Tibial nerve (tissue), 4 donors: ENCODE results near the gene AKIP1. TPM values are rescaled to one million over a fixed set of nuclear protein-coding genes. Genes with fewer than 3 reads are reported as not detected.

Source experiments
- DNase-seq, 2 donors: peaks; one replicate each; pipeline ENCODE4 v3.0.0-alpha.2; 2019; ENCODE audit warnings: low spot score in 2 of 2
- H3K27ac ChIP-seq, 4 donors: fragments of 200-600 bp; sonication (generic) in 3 of 4; one replicate each; pipeline ENCODE4 v1.5.1; 2017 to 2019; ENCODE audit warnings: mild to moderate bottlenecking in 1 of 4
- H3K27me3 ChIP-seq, 2 donors: fragments of 200-600 bp; sonication (generic) in 1 of 2; one replicate each; pipeline versions ENCODE4 v1.5.1 to v1.6.0; 2017 to 2019
- H3K36me3 ChIP-seq, 3 donors: fragments of 200-600 bp; sonication (generic); one replicate each; pipeline ENCODE4 v1.5.1; 2018 to 2019
- H3K4me1 ChIP-seq, 4 donors: fragments of 200-600 bp; sonication (generic) in 3 of 4; one replicate each; pipeline ENCODE4 v1.5.1; 2017 to 2019
- H3K4me3 ChIP-seq, 4 donors: fragments of 200-600 bp; sonication (generic) in 3 of 4; one replicate each; pipeline ENCODE4 v1.5.1; 2017 to 2019; ENCODE audit warnings: mild to moderate bottlenecking in 1 of 4, moderate library complexity in 1 of 4
- H3K9me3 ChIP-seq, 4 donors: fragments of 200-600 bp; sonication (generic) in 3 of 4; one replicate each; pipeline ENCODE4 v1.5.1; 2017 to 2019
- CTCF ChIP-seq, 5 experiments: fragments of 200-600 bp in 3 of 5; fragments of 450-650 bp in 2 of 5; sonication (generic) in 3 of 5; IDR thresholded peaks; one replicate each; pipeline ENCODE4 v1.5.1; 2016 to 2019; ENCODE audit warnings: antibody characterized with exemption in 5 of 5, mild to moderate bottlenecking in 3 of 5, moderate library complexity in 2 of 5
- EP300 ChIP-seq, 2 donors: sonication (generic); formaldehyde crosslinking; IDR thresholded peaks; one replicate each; pipeline ENCODE4 v1.6.1; 2017; ENCODE audit warnings: antibody characterized with exemption in 2 of 2, mild to moderate bottlenecking in 1 of 2
- POLR2A ChIP-seq, 2 donors: fragments of 450-650 bp; IDR thresholded peaks; one replicate each; pipeline ENCODE4 v1.6.1; 2017; ENCODE audit warnings: antibody characterized with exemption in 2 of 2, mild to moderate bottlenecking in 2 of 2, moderate library complexity in 2 of 2
- WGBS, 2 donors: methylation state at CpG; one replicate each; pipeline ENCODE4 v1.1.5; 2018; 5-methylcytosine and 5-hydroxymethylcytosine counted together
- total RNA-seq, 4 donors: library from RNA; depleted of rRNA; stranded (reverse); fragments of >200 nt; gene quantifications; one replicate each; pipeline ENCODE4 v1.1.0, GENCODE V29; 2016

The AKIP1 gene
- total RNA-seq, 4 donors from 2014 or later, result 17.7 to 31.4 (median 22.5) TPM

GRCh38 chr11:8941341-8942103, 30.5 kb downstream of the AKIP1 start:
- H3K4me3 ChIP-seq, result no peak overlapping the region
- WGBS, 2 donors, result 40 to 54% methylated on average over 8 of the region's 8 CpGs
- no peaks in the 10 kb centered on the region for H3K4me1 ChIP-seq
- no peak for DNase-seq
- TF ChIP-seq POLR2A (IDR thresholded peaks at IDR 0.05) (no peak), CTCF (IDR thresholded peaks at IDR 0.05) (no peak), EP300 (IDR thresholded peaks at IDR 0.05) (no peak)
- no peak overlapping the region for H3K27ac ChIP-seq
- H3K36me3 ChIP-seq, result peaks cover 0 to 1% (median 0%) of the 10 kb centered on the region in 3 donors
- H3K9me3 ChIP-seq, result no peaks in the 10 kb centered on the region
- H3K27me3 ChIP-seq, result no peaks in the 10 kb centered on the region

GRCh38 chr11:8942518-8943066, 31.6 kb downstream of the AKIP1 start, which contains the start of gene ASCL3:
TSS of gene ASCL3 (minus strand) at chr11:8943016. CDS start at chr11:8938161, 4,855 bp downstream.
- no peaks in the 10 kb centered on the region for H3K4me1 ChIP-seq
- no peak for TF ChIP-seq POLR2A (IDR thresholded peaks at IDR 0.05)
- TF ChIP-seq EP300 (IDR thresholded peaks at IDR 0.05), result no peak
- no peak for TF ChIP-seq CTCF (IDR thresholded peaks at IDR 0.05)
- peaks cover 0 to 12% (median 0%) of the 10 kb centered on the region in 3 donors for H3K36me3 ChIP-seq
- H3K27me3 ChIP-seq, result no peaks in the 10 kb centered on the region
- no peak within 1 kb of the TSS for H3K4me3 ChIP-seq
- no peak within 1 kb of the TSS for H3K27ac ChIP-seq
- WGBS, 2 donors, result 71 to 81% methylated on average over 5 of the region's 5 CpGs
- no peak for DNase-seq
- H3K9me3 ChIP-seq, result no peaks in the 10 kb centered on the region

GRCh38 chr11:8947230-8947943, 36.4 kb downstream of the AKIP1 start:
- 84 to 90% methylated on average over 4 of the region's 4 CpGs for WGBS, 2 donors
- TF ChIP-seq EP300 (IDR thresholded peaks at IDR 0.05) (no peak), CTCF (IDR thresholded peaks at IDR 0.05) (no peak), POLR2A (IDR thresholded peaks at IDR 0.05) (no peak)
- H3K4me3 ChIP-seq, result no peak overlapping the region
- no peaks in the 10 kb centered on the region for H3K9me3 ChIP-seq
- no peaks in the 10 kb centered on the region for H3K27me3 ChIP-seq
- H3K36me3 ChIP-seq, result peaks cover 0 to 49% (median 2%) of the 10 kb centered on the region in 3 donors
- H3K4me1 ChIP-seq, result no peaks in the 10 kb centered on the region
- no peak for DNase-seq
- H3K27ac ChIP-seq, result no peak overlapping the region

- no peak overlapping the region for H3K27ac ChIP-seq
- H3K36me3 ChIP-seq, result peaks cover 0 to 64% (median 7%) of the 10 kb centered on the region in 3 donors
- no peak for DNase-seq
- no peaks in the 10 kb centered on the region for H3K4me1 ChIP-seq
- TF ChIP-seq CTCF (IDR thresholded peaks at IDR 0.05) (no peak), EP300 (IDR thresholded peaks at IDR 0.05) (no peak), POLR2A (IDR thresholded peaks at IDR 0.05) (no peak)
- H3K4me3 ChIP-seq, result no peak overlapping the region
- no peaks in the 10 kb centered on the region for H3K27me3 ChIP-seq
- 80 to 84% methylated on average over 3 of the region's 3 CpGs for WGBS, 2 donors
- no peaks in the 10 kb centered on the region for H3K9me3 ChIP-seq
Observed at GRCh38 chr11:8948886-8949285, 37.9 kb downstream of the AKIP1 start.

GRCh38 chr11:8956860-8957259, 45.9 kb downstream of the AKIP1 start:
- no peak for DNase-seq
- no peaks in the 10 kb centered on the region for H3K27me3 ChIP-seq
- 80 to 94% methylated on average over 4 of the region's 4 CpGs for WGBS, 2 donors
- peaks cover 0 to 30% (median 8%) of the 10 kb centered on the region in 4 donors for H3K4me1 ChIP-seq
- no peak overlapping the region for H3K4me3 ChIP-seq
- H3K36me3 ChIP-seq, result peaks cover 0 to 50% (median 7%) of the 10 kb centered on the region in 3 donors
- no peak overlapping the region for H3K27ac ChIP-seq
- TF ChIP-seq CTCF (IDR thresholded peaks at IDR 0.05) (no peak), POLR2A (IDR thresholded peaks at IDR 0.05) (no peak), EP300 (IDR thresholded peaks at IDR 0.05) (no peak)
- no peaks in the 10 kb centered on the region for H3K9me3 ChIP-seq
